Activated B cell treated with CpG ODN at 0.5 μM for 24 hours (primary cell): ENCODE data around the gene TMEM245. TPM values are rescaled to one million over a fixed set of nuclear protein-coding genes. Genes with fewer than 3 reads are reported as not detected.
"Not testable (repeated sequence)": the region's sequence is repeated elsewhere in the genome, so short reads cannot be mapped to it uniquely, and the experiment has no call there.

Experiments
- ATAC-seq: fragments of 200-7000 bp; cut with Tn5 transposase; one replicate; pipeline ENCODE4 v1.10.0; 2021; ENCODE audit warnings: low read depth, mild to moderate bottlenecking, moderate library complexity
- CTCF ChIA-PET: fragments of 350-600 bp; sonication (Branson Sonifier 250); formaldehyde crosslinking; loops from one replicate; lab custom pipeline; 2021; ENCODE audit warnings: antibody characterized with exemption; lab: Charles Lee
- POLR2A ChIA-PET: fragments of 350-600 bp; sonication (Branson Sonifier 250); formaldehyde crosslinking; loops from one replicate; lab custom pipeline; 2021; ENCODE audit warnings: antibody characterized with exemption; lab: Charles Lee
- DNase-seq: peaks from one replicate; pipeline ENCODE4 v3.0.0; 2022
- H3K27ac Mint-ChIP-seq: one replicate; pipeline ENCODE4 v1.8.0; 2020; ENCODE audit warnings: mixed read lengths
- H3K27me3 Mint-ChIP-seq: one replicate; pipeline ENCODE4 v1.8.0; 2021; ENCODE audit warnings: mixed read lengths
- H3K36me3 Mint-ChIP-seq: one replicate; pipeline ENCODE4 v1.8.0; 2021; ENCODE audit warnings: low read depth, mixed read lengths
- H3K4me1 Mint-ChIP-seq: one replicate; pipeline ENCODE4 v1.8.0; 2021; ENCODE audit warnings: mixed read lengths
- H3K4me3 Mint-ChIP-seq: one replicate; pipeline ENCODE4 v1.8.0; 2020; ENCODE audit warnings: mild to moderate bottlenecking, mixed read lengths
- H3K9me3 Mint-ChIP-seq: one replicate; pipeline ENCODE4 v1.8.0; 2020; ENCODE audit warnings: mixed read lengths
- CTCF ChIP-seq: fragments of 200-600 bp; IDR thresholded peaks from one replicate; pipeline ENCODE4 v1.8.0; 2022; ENCODE audit warnings: antibody characterized with exemption, mild to moderate bottlenecking
- intact Hi-C: fragments of 100-400 bp; cut with micrococcal nuclease; formaldehyde crosslinking; loops from one replicate; pipeline ENCODE4 v1.15.1; 2024
- total RNA-seq: library from RNA; stranded (reverse); gene quantifications from 2 replicates; pipeline ENCODE4 v1.2.3, GENCODE V29; 2022

The TMEM245 gene
- total RNA-seq, 1 donor from 2014 or later, result 20.6 TPM

- ATAC-seq (no peak), DNase-seq (no peak)
- ChIA-PET CTCF (no interaction called here), POLR2A (no interaction called here)
- intact Hi-C loops, result no loop called here
- Mint-ChIP-seq H3K4me3 (no peak overlapping the region), H3K36me3 (no peaks in the 10 kb centered on the region), H3K4me1 (no peaks in the 10 kb centered on the region), H3K9me3 (no peaks in the 10 kb centered on the region), H3K27me3 (peaks cover 8% of the 10 kb centered on the region), H3K27ac (no peak overlapping the region)
- TF ChIP-seq CTCF, result no peak
Observed at GRCh38 chr9:109138421-109138820, 18.7 kb upstream of the TMEM245 start.

GRCh38 chr9:109134167-109134578, 14.4 kb upstream of the TMEM245 start:
- intact Hi-C loops, result no loop called here
- no peaks in the 10 kb centered on the region for H3K9me3 Mint-ChIP-seq
- POLR2A ChIA-PET, result no interaction called here
- CTCF ChIA-PET, result no interaction called here
- no peaks in the 10 kb centered on the region for H3K4me1 Mint-ChIP-seq
- no peak for ATAC-seq
- no peaks in the 10 kb centered on the region for H3K36me3 Mint-ChIP-seq
- H3K4me3 Mint-ChIP-seq, result no peak overlapping the region
- no peak for DNase-seq
- H3K27ac Mint-ChIP-seq, result no peak overlapping the region
- TF ChIP-seq CTCF, result no peak
- H3K27me3 Mint-ChIP-seq, result peaks cover 8% of the 10 kb centered on the region

GRCh38 chr9:109133533-109133932, 13.8 kb upstream of the TMEM245 start:
- ChIA-PET CTCF (no interaction called here), POLR2A (no interaction called here)
- H3K4me1 Mint-ChIP-seq, result no peaks in the 10 kb centered on the region
- peaks cover 8% of the 10 kb centered on the region for H3K27me3 Mint-ChIP-seq
- TF ChIP-seq CTCF, result no peak
- no peaks in the 10 kb centered on the region for H3K36me3 Mint-ChIP-seq
- intact Hi-C loops, result no loop called here
- no peak overlapping the region for H3K27ac Mint-ChIP-seq
- no peaks in the 10 kb centered on the region for H3K9me3 Mint-ChIP-seq
- no peak for DNase-seq
- no peak overlapping the region for H3K4me3 Mint-ChIP-seq
- no peak for ATAC-seq

- Mint-ChIP-seq H3K27ac (no peak overlapping the region), H3K9me3 (no peaks in the 10 kb centered on the region), H3K36me3 (no peaks in the 10 kb centered on the region), H3K4me1 (no peaks in the 10 kb centered on the region), H3K4me3 (no peak overlapping the region), H3K27me3 (peaks cover 6% of the 10 kb centered on the region)
- intact Hi-C loops, result no loop called here
- CTCF ChIA-PET, result no interaction called here
- POLR2A ChIA-PET, result no interaction called here
- TF ChIP-seq CTCF, result no peak
- no peak for ATAC-seq
- no peak for DNase-seq
Observed at GRCh38 chr9:109132567-109133021, 12.8 kb upstream of the TMEM245 start.

- intact Hi-C loops, result no loop called here
- ChIA-PET POLR2A (interaction anchor here (1.3 kb wide), 1 partner anchor 10 kb away, joined by 6 read pairs; the partner anchor contains the start of gene TMEM245), CTCF (no interaction called here)
- H3K27ac Mint-ChIP-seq, result no peak overlapping the region
- H3K27me3 Mint-ChIP-seq, result peaks cover 4% of the 10 kb centered on the region
- no peak for ATAC-seq
- H3K9me3 Mint-ChIP-seq, result no peaks in the 10 kb centered on the region
- no peaks in the 10 kb centered on the region for H3K4me1 Mint-ChIP-seq
- TF ChIP-seq CTCF, result no peak
- no peak overlapping the region for H3K4me3 Mint-ChIP-seq
- no peaks in the 10 kb centered on the region for H3K36me3 Mint-ChIP-seq
- DNase-seq, result no peak
Observed at GRCh38 chr9:109129470-109130197, 9.9 kb upstream of the TMEM245 start.

GRCh38 chr9:109126671-109127070, 6.9 kb upstream of the TMEM245 start:
- H3K4me1 Mint-ChIP-seq, H3K4me3 Mint-ChIP-seq, H3K27me3 Mint-ChIP-seq, ATAC-seq, intact Hi-C loops, H3K36me3 Mint-ChIP-seq, DNase-seq, H3K27ac Mint-ChIP-seq, H3K9me3 Mint-ChIP-seq, POLR2A ChIA-PET, CTCF ChIA-PET: not testable (repeated sequence)
